Sigmoid colon (tissue), 7 donors: ENCODE data around the gene RFX3. TPM values are rescaled to one million over a fixed set of nuclear protein-coding genes. Genes with fewer than 3 reads are reported as not detected.

Source experiments
- DNase-seq: peaks from one replicate; pipeline ENCODE4 v3.0.0-alpha.2; 2019
- H3K27ac ChIP-seq, 4 donors: fragments of 200-600 bp; sonication (generic); one replicate each; pipeline ENCODE4 v1.5.1; 2016 to 2019; ENCODE audit warnings: mild to moderate bottlenecking in 1 of 4
- H3K27me3 ChIP-seq, 3 donors: fragments of 200-600 bp; sonication (generic); one replicate each; pipeline ENCODE4 v1.5.1; 2019; ENCODE audit warnings: mild to moderate bottlenecking in 1 of 3
- H3K36me3 ChIP-seq, 4 donors: fragments of 200-600 bp; sonication (generic); one replicate each; pipeline ENCODE4 v1.5.1; 2016 to 2019
- H3K4me1 ChIP-seq, 4 donors: fragments of 200-600 bp; sonication (generic); one replicate each; pipeline ENCODE4 v1.5.1; 2017 to 2019
- H3K4me3 ChIP-seq, 4 donors: fragments of 200-600 bp; sonication (generic); one replicate each; pipeline ENCODE4 v1.5.1; 2017 to 2019; ENCODE audit warnings: mild to moderate bottlenecking in 2 of 4, moderate library complexity in 1 of 4
- H3K9me3 ChIP-seq, 4 donors: fragments of 200-600 bp in 3 of 4; sonication (generic) in 3 of 4; one replicate each; pipeline versions ENCODE4 v1.5.1 to v1.6.1; 2013 to 2019
- EP300 ChIP-seq, 4 donors: sonication (generic); formaldehyde crosslinking; IDR thresholded peaks; one replicate each; pipeline ENCODE4 v1.6.1; 2017; ENCODE audit warnings: antibody characterized with exemption in 4 of 4
- POLR2A ChIP-seq, 2 donors: fragments of 450-650 bp; IDR thresholded peaks; one replicate each; pipeline ENCODE4 v1.6.1; 2016; ENCODE audit warnings: antibody characterized with exemption in 2 of 2, mild to moderate bottlenecking in 2 of 2, moderate library complexity in 2 of 2
- POLR2AphosphoS5 ChIP-seq, 4 donors: sonication (generic); formaldehyde crosslinking; IDR thresholded peaks; one replicate each; pipeline ENCODE4 v1.6.1; 2017; ENCODE audit warnings: antibody characterized with exemption in 4 of 4
- WGBS, 2 donors: extraction: QIAGEN DNeasy Blood & Tissue Kit; methylation state at CpG; one replicate each; pipeline ENCODE4 v1.1.7; 2013; 5-methylcytosine and 5-hydroxymethylcytosine counted together
- intact Hi-C: fragments of 100-400 bp; cut with DNase I; formaldehyde crosslinking; loops from one replicate; pipeline ENCODE4 v1.15.1; 2023
- polyA plus RNA-seq, 3 donors: library from polyadenylated mRNA; stranded (reverse); fragments of 200-250 nt; gene quantifications; one replicate each; pipeline ENCODE4 v1.2.3, GENCODE V29; 2013
- total RNA-seq, 4 donors: library from RNA; depleted of rRNA; stranded (reverse); fragments of >200 nt; gene quantifications; one replicate each; pipeline ENCODE4 v1.1.0, GENCODE V29; 2016
- TF ChIP-seq, protein P1 (sequence below), 4 experiments: fragments of 450-650 bp in 3 of 4; fragments of 200-600 bp in 1 of 4; IDR thresholded peaks; one replicate each; pipeline ENCODE4 v1.5.1; 2016 to 2019; ENCODE audit warnings: antibody characterized with exemption in 4 of 4, mild to moderate bottlenecking in 3 of 4, moderate library complexity in 2 of 4
- donor health status: healthy with polysubstance abuse.
- donor health status: Bipolar disorder and iron deficiency.
- donor health status: healthy.

Gene RFX3
- total and polyA plus RNA-seq, 7 donors, result 0.69 to 15.0 (median 6.4) TPM

GRCh38 chr9:3479514-3480352 is 46.1 kb downstream of the RFX3 start:
- 84 to 92% methylated on average over 7 of the region's 7 CpGs for WGBS, 2 donors
- H3K4me3 ChIP-seq, result no peak overlapping the region
- H3K9me3 ChIP-seq, result no peaks in the 10 kb centered on the region
- TF ChIP-seq POLR2A (IDR thresholded peaks at IDR 0.05), result no peak
- no peak for TF ChIP-seq POLR2AphosphoS5 (IDR thresholded peaks at IDR 0.05)
- TF ChIP-seq EP300 (IDR thresholded peaks at IDR 0.05), result no peak
- TF ChIP-seq, protein P1, sequence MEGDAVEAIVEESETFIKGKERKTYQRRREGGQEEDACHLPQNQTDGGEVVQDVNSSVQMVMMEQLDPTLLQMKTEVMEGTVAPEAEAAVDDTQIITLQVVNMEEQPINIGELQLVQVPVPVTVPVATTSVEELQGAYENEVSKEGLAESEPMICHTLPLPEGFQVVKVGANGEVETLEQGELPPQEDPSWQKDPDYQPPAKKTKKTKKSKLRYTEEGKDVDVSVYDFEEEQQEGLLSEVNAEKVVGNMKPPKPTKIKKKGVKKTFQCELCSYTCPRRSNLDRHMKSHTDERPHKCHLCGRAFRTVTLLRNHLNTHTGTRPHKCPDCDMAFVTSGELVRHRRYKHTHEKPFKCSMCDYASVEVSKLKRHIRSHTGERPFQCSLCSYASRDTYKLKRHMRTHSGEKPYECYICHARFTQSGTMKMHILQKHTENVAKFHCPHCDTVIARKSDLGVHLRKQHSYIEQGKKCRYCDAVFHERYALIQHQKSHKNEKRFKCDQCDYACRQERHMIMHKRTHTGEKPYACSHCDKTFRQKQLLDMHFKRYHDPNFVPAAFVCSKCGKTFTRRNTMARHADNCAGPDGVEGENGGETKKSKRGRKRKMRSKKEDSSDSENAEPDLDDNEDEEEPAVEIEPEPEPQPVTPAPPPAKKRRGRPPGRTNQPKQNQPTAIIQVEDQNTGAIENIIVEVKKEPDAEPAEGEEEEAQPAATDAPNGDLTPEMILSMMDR (IDR thresholded peaks at IDR 0.05), result no peak
- intact Hi-C loops, result no loop called here
- no peaks in the 10 kb centered on the region for H3K27me3 ChIP-seq
- no peaks in the 10 kb centered on the region for H3K4me1 ChIP-seq
- peaks cover 0 to 15% (median 0%) of the 10 kb centered on the region in 4 donors for H3K36me3 ChIP-seq
- no peak for DNase-seq
- H3K27ac ChIP-seq, result no peak overlapping the region

DNA sequence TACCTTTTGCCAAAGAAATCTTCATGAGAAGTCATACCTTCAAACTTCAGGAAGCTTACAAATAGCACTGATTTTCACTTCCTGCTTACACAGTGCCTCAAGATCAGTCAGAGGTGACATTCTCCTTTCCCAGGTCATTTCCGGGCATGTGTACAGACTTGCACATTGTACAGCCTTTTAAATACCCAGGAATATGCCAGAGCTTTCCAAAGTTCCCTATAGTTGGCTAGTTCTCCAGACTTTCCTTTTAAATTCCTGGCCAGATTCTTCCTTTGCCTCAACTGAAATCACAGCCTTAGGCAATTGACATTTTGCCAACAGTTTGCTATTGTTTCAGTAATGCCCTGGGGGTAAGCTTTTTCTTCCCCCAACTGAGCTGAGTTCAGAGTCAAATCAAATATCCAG is 47.2 kb downstream of the RFX3 start:
- Histone ChIP-seq H3K9me3 (no peaks in the 10 kb centered on the region), H3K4me3 (no peak overlapping the region), H3K27ac (no peak overlapping the region), H3K36me3 (peaks cover 0 to 9% (median 0%) of the 10 kb centered on the region in 4 donors), H3K4me1 (no peaks in the 10 kb centered on the region), H3K27me3 (no peaks in the 10 kb centered on the region)
- WGBS, 2 donors, result 59 to 82% methylated on average over 1 of the region's 1 CpG
- TF ChIP-seq EP300 (IDR thresholded peaks at IDR 0.05), result no peak
- no peak for TF ChIP-seq POLR2A (IDR thresholded peaks at IDR 0.05)
- TF ChIP-seq, protein P1 (IDR thresholded peaks at IDR 0.05), result no peak
- no peak for DNase-seq
- intact Hi-C loops, result no loop called here

- no peaks in the 10 kb centered on the region for H3K4me1 ChIP-seq
- 45 to 67% methylated on average over 4 of the region's 4 CpGs for WGBS, 2 donors
- TF ChIP-seq POLR2A (IDR thresholded peaks at IDR 0.05) (no peak), EP300 (IDR thresholded peaks at IDR 0.05) (no peak), POLR2AphosphoS5 (IDR thresholded peaks at IDR 0.05) (no peak)
- TF ChIP-seq, protein P1 (IDR thresholded peaks at IDR 0.05), result no peak
- H3K4me3 ChIP-seq, result no peak overlapping the region
- peaks cover 0 to 2% (median 0%) of the 10 kb centered on the region in 4 donors for H3K36me3 ChIP-seq
- no peak for DNase-seq
- intact Hi-C loops, result no loop called here
- no peaks in the 10 kb centered on the region for H3K9me3 ChIP-seq
- H3K27me3 ChIP-seq, result no peaks in the 10 kb centered on the region
- H3K27ac ChIP-seq, result no peak overlapping the region
Measured at GRCh38 chr9:3477236-3477834, 48.5 kb downstream of the RFX3 start.

DNA sequence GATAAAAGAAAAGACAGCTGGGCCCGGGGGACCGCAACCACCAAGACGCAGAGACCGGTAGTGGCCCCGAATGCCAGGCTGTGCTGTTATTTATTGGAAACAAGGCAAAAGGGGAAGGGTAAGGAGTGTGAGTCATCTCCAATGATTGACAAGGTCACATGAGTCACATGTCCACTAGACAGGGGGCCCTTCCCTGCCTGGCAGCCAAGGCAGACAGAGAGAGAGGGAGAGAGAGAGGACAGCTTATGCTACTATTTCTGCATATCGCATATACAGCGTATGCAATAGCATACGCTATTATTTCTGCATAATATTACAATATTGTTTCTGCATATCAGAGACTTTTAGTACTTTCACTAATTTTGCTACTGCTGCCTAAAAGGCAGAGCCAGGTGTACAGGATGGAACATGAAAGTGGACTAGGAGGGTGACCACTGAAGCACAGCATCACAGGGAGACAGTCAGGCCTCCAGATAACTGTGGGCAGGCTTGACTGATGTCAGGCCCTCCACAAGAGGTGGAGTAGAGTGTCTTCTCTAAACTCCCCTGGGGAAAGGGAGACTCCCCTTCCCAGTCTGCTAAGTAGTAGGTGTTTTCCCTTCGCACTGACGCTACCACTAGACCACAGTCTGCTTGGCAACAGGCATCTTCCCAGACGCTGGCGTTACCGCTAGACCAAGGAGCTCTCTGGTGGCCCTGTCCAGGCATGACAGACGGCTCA is 50.3 kb downstream of the RFX3 start:
- no peak for DNase-seq
- intact Hi-C loops, result no loop called here
- Histone ChIP-seq H3K9me3 (no peaks in the 10 kb centered on the region), H3K4me1 (no peaks in the 10 kb centered on the region), H3K27me3 (no peaks in the 10 kb centered on the region), H3K36me3 (no peaks in the 10 kb centered on the region), H3K27ac (no peak overlapping the region), H3K4me3 (no peak overlapping the region)
- TF ChIP-seq, protein P1 (IDR thresholded peaks at IDR 0.05), result no peak
- no peak for TF ChIP-seq EP300 (IDR thresholded peaks at IDR 0.05)
- TF ChIP-seq POLR2A (IDR thresholded peaks at IDR 0.05), result no peak
- TF ChIP-seq POLR2AphosphoS5 (IDR thresholded peaks at IDR 0.05), result no peak
- 88 to 95% methylated on average over 14 of the region's 14 CpGs for WGBS, 2 donors
